HT1080 (cell line): Measurements from ENCODE around the gene KIF21A. TPM values are rescaled to one million over a fixed set of nuclear protein-coding genes. Genes with fewer than 3 reads are reported as not detected.

Experiments
- DNase-seq: peaks from one replicate; pipeline ENCODE4 v3.0.0-alpha.2; 2015; ENCODE audit warnings: low read depth
- total RNA-seq: library from RNA; depleted of rRNA; stranded (reverse); fragments of >200 nt; shearing (Covaris generic); gene quantifications from 2 replicates; pipeline ENCODE4 v1.2.3, GENCODE V29; 2014; rRNA removed

Gene KIF21A
- total RNA-seq, 1 experiment from 2014 or later, result 18.1 TPM

- no peak for DNase-seq
These were observed 164.5 kb downstream of the KIF21A start for GRCh38 chr12:39278426-39278825.

- no peak for DNase-seq
These were observed 165.5 kb downstream of the KIF21A start for GRCh38 chr12:39277416-39277815.

GRCh38 chr12:39275846-39276245 lies 167.1 kb downstream of the KIF21A start:
- no peak for DNase-seq

- peak; percentile 30 for DNase-seq
These were observed 169.9 kb downstream of the KIF21A start for GRCh38 chr12:39272871-39273655.

- DNase-seq, result no peak
These were observed 173.4 kb downstream of the KIF21A start for GRCh38 chr12:39269492-39269891.

GRCh38 chr12:39267886-39268285 lies 175.0 kb downstream of the KIF21A start:
- DNase-seq, result no peak

GRCh38 chr12:39252628-39253027 lies 190.3 kb downstream of the KIF21A start:
- no peak for DNase-seq

Other genes starting within 250 kb of the KIF21A start
- 0.03 and 0.05 TPM in 2 replicates for gene ABCD2, start 176.7 kb upstream of the KIF21A start, total RNA-seq